Measurements from ENCODE around the gene CPAMD8. TPM values are rescaled to one million over a fixed set of nuclear protein-coding genes. Genes with fewer than 3 reads are reported as not detected.
"Not testable (repeated sequence)": the region's sequence is repeated elsewhere in the genome, so short reads cannot be mapped to it uniquely, and the experiment has no call there.

Gene CPAMD8
- total RNA-seq, 4 donors from 2014 or later = 0.72 to 8.2 (median 4.0) TPM

DNA sequence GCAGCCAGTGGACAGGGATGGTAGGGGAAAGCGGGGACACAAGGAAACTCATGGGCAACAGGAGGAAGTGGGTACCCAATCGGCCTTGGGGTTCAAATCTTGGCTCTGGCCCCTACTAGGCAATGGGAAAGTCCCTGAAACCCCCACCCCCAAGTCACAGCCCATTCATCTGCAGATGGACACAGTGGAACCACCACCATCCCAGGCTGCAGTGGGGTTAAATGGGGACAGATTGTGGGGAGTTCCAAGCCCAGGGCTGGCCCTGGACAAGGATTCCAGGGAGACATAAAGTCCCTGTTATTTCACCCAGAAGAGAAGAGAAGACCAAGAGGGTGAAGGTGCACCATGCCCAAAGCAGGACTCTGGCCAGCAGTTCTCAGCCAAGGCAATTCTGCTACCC lies 48.5 kb downstream of the CPAMD8 start:
- intact Hi-C loops (cut with DNase I) = no loop called here
- Histone ChIP-seq H3K27me3 (peaks cover 0 to 12% (median 0%) of the 10 kb centered on the region in 4 donors), H3K27ac (no peak overlapping the region), H3K4me1 (no peaks in the 10 kb centered on the region), H3K36me3 (no peaks in the 10 kb centered on the region), H3K9me3 (no peaks in the 10 kb centered on the region), H3K4me3 (no peak overlapping the region)
- WGBS, 2 donors = 68 to 80% methylated on average over 1 to 2 of the region's 2 CpGs
- TF ChIP-seq, protein P1, sequence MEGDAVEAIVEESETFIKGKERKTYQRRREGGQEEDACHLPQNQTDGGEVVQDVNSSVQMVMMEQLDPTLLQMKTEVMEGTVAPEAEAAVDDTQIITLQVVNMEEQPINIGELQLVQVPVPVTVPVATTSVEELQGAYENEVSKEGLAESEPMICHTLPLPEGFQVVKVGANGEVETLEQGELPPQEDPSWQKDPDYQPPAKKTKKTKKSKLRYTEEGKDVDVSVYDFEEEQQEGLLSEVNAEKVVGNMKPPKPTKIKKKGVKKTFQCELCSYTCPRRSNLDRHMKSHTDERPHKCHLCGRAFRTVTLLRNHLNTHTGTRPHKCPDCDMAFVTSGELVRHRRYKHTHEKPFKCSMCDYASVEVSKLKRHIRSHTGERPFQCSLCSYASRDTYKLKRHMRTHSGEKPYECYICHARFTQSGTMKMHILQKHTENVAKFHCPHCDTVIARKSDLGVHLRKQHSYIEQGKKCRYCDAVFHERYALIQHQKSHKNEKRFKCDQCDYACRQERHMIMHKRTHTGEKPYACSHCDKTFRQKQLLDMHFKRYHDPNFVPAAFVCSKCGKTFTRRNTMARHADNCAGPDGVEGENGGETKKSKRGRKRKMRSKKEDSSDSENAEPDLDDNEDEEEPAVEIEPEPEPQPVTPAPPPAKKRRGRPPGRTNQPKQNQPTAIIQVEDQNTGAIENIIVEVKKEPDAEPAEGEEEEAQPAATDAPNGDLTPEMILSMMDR (IDR thresholded peaks at IDR 0.05) = no peak
- no peak for TF ChIP-seq POLR2A (IDR thresholded peaks at IDR 0.05)
- DNase-seq = no peak

DNA sequence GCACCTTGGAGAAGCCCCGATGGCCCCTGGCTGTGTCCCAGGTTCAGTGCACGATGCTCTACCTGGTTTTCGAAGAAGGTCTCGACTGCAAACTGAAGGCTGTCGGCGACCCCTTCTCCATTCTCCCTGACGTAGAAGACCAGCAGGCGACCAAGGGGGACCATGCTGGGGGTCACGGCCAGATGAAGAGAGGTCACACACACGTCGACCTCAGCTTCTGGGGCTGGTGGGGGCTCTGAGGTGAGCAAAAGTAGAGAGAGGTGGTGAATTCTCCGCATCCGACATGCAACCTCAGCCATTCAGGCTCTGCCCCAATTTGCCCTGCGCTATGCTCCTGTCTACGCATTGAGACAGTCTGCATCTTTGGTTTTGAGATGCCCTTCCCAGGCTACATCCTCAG lies 49.3 kb downstream of the CPAMD8 start:
- TF ChIP-seq, protein P1 (IDR thresholded peaks at IDR 0.05) = no peak
- TF ChIP-seq POLR2A (IDR thresholded peaks at IDR 0.05) = no peak
- Histone ChIP-seq H3K27me3 (peaks cover 0 to 12% (median 0%) of the 10 kb centered on the region in 4 donors), H3K9me3 (no peaks in the 10 kb centered on the region), H3K4me3 (no peak overlapping the region), H3K4me1 (no peaks in the 10 kb centered on the region), H3K36me3 (no peaks in the 10 kb centered on the region), H3K27ac (no peak overlapping the region)
- intact Hi-C loops (cut with DNase I) = no loop called here
- 81 to 88% methylated on average over 11 to 14 of the region's 15 CpGs for WGBS, 2 donors
- no peak for DNase-seq

DNA sequence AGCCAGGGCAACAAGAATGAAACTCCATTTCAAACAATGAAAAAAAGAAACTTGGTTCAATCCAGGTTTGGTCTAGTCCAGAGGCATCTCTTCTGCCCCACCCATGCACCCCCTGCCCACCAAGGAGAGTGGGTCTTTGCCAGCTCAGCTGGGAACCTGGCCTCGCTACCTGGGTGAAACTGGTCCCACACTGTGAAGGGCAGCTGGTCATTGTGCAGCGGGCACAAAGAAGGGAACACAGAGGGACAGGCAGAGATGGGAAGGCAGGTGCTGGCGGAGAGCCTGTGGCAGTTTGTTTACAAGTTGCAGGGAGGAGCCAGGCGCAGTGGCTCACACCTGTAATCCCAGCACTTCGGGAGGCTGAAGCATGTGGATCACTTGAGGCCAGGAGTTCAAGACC lies 50.2 kb downstream of the CPAMD8 start:
- no peaks in the 10 kb centered on the region for H3K36me3 ChIP-seq
- H3K27ac ChIP-seq = no peak overlapping the region
- 57 to 83% methylated on average over 1 to 5 of the region's 5 CpGs for WGBS, 2 donors
- H3K27me3 ChIP-seq = peaks cover 0 to 12% (median 0%) of the 10 kb centered on the region in 4 donors
- intact Hi-C loops (cut with DNase I) = no loop called here
- H3K9me3 ChIP-seq = no peaks in the 10 kb centered on the region
- no peak for DNase-seq
- TF ChIP-seq, protein P1 (IDR thresholded peaks at IDR 0.05) = no peak
- no peak for TF ChIP-seq POLR2A (IDR thresholded peaks at IDR 0.05)
- H3K4me1 ChIP-seq = no peaks in the 10 kb centered on the region
- no peak overlapping the region for H3K4me3 ChIP-seq

DNA sequence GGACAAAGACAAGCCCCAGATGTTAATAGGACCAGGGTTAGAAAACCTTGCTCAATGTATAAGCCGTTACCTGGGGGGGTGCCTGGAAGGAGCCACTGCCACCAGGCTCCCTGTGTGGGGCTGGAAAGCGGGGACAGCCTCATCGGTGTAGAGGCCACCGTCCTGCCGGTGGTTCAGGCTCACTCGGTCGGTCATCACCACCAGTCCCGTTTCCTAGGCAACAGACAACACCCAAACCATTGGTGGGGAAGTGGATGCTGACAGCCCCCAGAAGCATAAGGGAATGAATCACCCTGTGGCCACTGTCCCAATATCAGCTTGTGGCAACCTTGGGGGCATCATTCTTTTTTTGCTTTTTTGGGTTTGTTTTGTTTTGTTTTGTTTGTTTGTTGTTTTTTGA lies 55.8 kb downstream of the CPAMD8 start:
- no peak for TF ChIP-seq POLR2A (IDR thresholded peaks at IDR 0.05)

DNA sequence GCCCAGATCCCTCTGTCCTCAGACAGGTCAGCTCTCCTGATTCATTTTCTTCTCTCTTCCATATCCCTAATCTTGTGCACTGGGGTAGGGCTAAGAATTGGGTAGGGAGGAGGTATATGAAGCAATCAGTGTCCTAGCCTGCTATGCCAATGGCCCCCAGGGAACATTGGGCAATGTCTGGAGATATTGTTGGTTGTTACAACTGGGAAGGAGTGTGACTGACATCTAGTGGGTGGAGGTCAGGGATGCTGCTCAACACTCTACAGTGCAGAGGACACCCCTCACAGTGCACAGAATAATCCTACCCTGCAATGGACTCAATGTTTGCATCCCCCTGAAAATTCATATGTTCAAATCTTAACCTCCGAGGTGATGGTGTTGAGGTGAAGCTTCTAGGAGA lies 57.5 kb downstream of the CPAMD8 start:
- TF ChIP-seq, protein P1 (IDR thresholded peaks at IDR 0.05) = peak in 3 of 6 experiments; percentile 18 to 50 (median 27)
- TF ChIP-seq POLR2A (IDR thresholded peaks at IDR 0.05) = no peak
- Histone ChIP-seq H3K4me1 (no peaks in the 10 kb centered on the region), H3K27ac (no peak overlapping the region), H3K36me3 (no peaks in the 10 kb centered on the region), H3K27me3 (no peaks in the 10 kb centered on the region), H3K4me3 (no peak overlapping the region), H3K9me3 (peaks cover 0 to 21% (median 8%) of the 10 kb centered on the region in 3 donors)
- 89 to 100% methylated on average over 1 of the region's 1 CpG for WGBS, 2 donors
- DNase-seq = no peak
- intact Hi-C loops (cut with DNase I) = no loop called here

More for the DNA sequence above, 55.8 kb downstream of the CPAMD8 start:
- Histone ChIP-seq H3K9me3 (peaks cover 0 to 21% (median 8%) of the 10 kb centered on the region in 3 donors), H3K27me3 (no peaks in the 10 kb centered on the region), H3K27ac (no peak overlapping the region), H3K4me3 (no peak overlapping the region), H3K4me1 (no peaks in the 10 kb centered on the region), H3K36me3 (no peaks in the 10 kb centered on the region)
- intact Hi-C loops (cut with DNase I) = no loop called here
- WGBS, 2 donors = 56 to 82% methylated on average over 3 to 8 of the region's 8 CpGs
- DNase-seq = no peak

DNA sequence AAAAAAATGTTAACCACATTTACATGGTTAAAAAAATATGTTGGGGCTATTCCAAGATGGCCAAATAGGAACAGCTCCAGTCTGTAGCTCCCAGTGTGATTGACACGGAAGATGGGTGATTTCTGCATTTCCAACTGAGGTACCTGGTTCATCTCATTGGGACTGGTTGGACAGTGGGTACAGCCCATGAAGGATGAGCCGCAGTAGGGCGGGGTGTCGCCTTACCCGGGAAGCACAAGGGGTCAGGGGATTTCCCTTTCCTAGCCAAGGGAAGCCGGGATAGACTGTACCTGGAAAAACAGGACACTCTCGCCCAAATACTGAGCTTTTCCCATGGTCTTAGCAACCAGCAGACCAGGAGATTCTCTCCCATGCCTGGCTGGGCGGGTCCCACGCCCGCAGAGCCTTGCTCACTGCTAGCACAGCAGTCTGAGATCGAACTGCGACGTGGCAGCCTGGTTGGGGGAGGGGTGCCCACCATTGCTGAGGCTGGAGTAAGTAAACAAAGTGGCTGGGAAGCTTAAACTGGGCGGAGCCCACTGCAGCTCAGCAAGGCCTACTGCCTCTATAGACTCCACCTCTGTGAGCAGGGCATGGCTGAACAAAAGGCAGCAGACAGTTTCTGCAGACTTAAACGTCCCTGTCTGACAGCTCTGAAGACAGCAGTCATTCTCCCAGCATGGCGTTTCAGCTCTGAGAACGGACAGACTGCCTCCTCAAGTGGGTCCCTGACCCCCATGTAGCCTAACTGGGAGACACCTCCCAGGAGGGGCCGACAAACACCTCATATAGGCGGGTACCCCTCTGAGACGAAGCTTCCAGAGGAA lies 65.4 kb downstream of the CPAMD8 start:
- H3K9me3 ChIP-seq; H3K36me3 ChIP-seq; H3K4me3 ChIP-seq; H3K27ac ChIP-seq; DNase-seq; intact Hi-C loops (cut with DNase I): not testable (repeated sequence)
- Histone ChIP-seq H3K27me3 (peaks cover 0 to 16% (median 0%) of the 10 kb centered on the region in 4 donors), H3K4me1 (peaks cover 0 to 15% (median 6%) of the 10 kb centered on the region in 3 donors)
- WGBS, 2 donors = 34 to 77% methylated on average over 6 of the region's 20 CpGs

DNA sequence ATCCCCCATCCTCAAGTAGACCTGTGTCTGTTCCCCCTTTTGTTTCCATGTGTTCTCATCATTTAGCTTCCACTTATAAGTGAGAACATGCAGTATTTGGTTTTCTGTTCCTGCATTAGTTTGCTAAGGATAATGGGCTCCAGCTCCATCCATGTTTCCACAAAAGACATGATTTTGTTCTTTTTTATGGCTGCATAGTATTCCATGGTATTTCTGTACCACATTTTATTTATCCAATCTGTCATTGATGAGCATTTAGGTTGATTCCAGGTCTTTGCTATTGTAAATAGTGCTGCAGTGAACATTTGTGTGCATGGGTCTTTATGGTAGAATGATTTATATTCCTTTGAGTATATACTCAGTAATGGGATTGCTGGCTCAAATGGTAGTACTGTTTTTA lies 68.3 kb downstream of the CPAMD8 start:
- H3K27me3 ChIP-seq = peaks cover 0 to 23% (median 0%) of the 10 kb centered on the region in 4 donors
- DNase-seq = not testable (repeated sequence)
- peaks cover 0 to 15% (median 6%) of the 10 kb centered on the region in 3 donors for H3K4me1 ChIP-seq

More for the DNA sequence above, 68.3 kb downstream of the CPAMD8 start:
- H3K9me3 ChIP-seq; H3K36me3 ChIP-seq; H3K27ac ChIP-seq; H3K4me3 ChIP-seq; intact Hi-C loops (cut with DNase I): not testable (repeated sequence)
